Aorta (tissue), 5 donors: ENCODE measurements around the gene GFPT2. TPM values are rescaled to one million over a fixed set of nuclear protein-coding genes. Genes with fewer than 3 reads are reported as not detected.

ENCODE experiments used
- ATAC-seq: fragments of 200-7000 bp; cut with Tn5 transposase; one replicate; pipeline ENCODE4 v1.9.1; 2022; ENCODE audit warnings: moderate library complexity; ENCODE audit not compliant: low FRiP score
- DNase-seq, 2 donors: peaks; one replicate each; pipeline ENCODE4 v3.0.0-alpha.2; 2020
- H3K27ac ChIP-seq, 2 donors: one replicate each; pipeline ENCODE4 v1.5.1; 2013; ENCODE audit warnings: low read length in 2 of 2, mild to moderate bottlenecking in 2 of 2, moderate library complexity in 2 of 2, control low read depth in 1 of 2, inconsistent platforms in 1 of 2, low read depth in 1 of 2
- H3K27me3 ChIP-seq, 2 donors: one replicate each; pipeline ENCODE4 v1.6.1; 2013; ENCODE audit warnings: control low read depth in 1 of 2, low read length in 1 of 2, mild to moderate bottlenecking in 1 of 2, moderate library complexity in 1 of 2; ENCODE audit not compliant: insufficient read depth in 2 of 2, control insufficient read depth in 1 of 2
- H3K36me3 ChIP-seq, 2 donors: one replicate each; pipeline ENCODE4 v1.6.1; 2013; ENCODE audit warnings: control low read depth in 1 of 2, low read length in 1 of 2, mild to moderate bottlenecking in 1 of 2; ENCODE audit not compliant: insufficient read depth in 2 of 2, control insufficient read depth in 1 of 2
- H3K4me1 ChIP-seq, 2 donors: one replicate each; pipeline ENCODE4 v1.6.1; 2013; ENCODE audit warnings: low read length in 2 of 2, control low read depth in 1 of 2, mild to moderate bottlenecking in 1 of 2, moderate library complexity in 1 of 2; ENCODE audit not compliant: insufficient read depth in 2 of 2, control insufficient read depth in 1 of 2
- H3K4me3 ChIP-seq, 2 donors: one replicate each; pipeline ENCODE4 v1.5.1; 2013; ENCODE audit warnings: low read length in 2 of 2, control low read depth in 1 of 2, mild to moderate bottlenecking in 1 of 2
- H3K9me3 ChIP-seq: one replicate; pipeline ENCODE4 v1.6.1; 2013; ENCODE audit warnings: mild to moderate bottlenecking, low read length; ENCODE audit not compliant: control insufficient read depth
- WGBS, 2 donors: extraction: QIAGEN DNeasy Blood & Tissue Kit; methylation state at CpG; one replicate each; pipeline ENCODE4 v1.1.7; 2013; 5-methylcytosine and 5-hydroxymethylcytosine counted together
- intact Hi-C, 2 donors: fragments of 100-400 bp; cut with DNase I; formaldehyde crosslinking; loops; one replicate each; pipeline versions ENCODE4 v1.14.2 to v1.15.0; 2022
- polyA plus RNA-seq, 2 donors: library from polyadenylated mRNA; stranded (reverse); fragments of 200-250 nt; gene quantifications; one replicate each; pipeline ENCODE4 v1.2.3, GENCODE V29; 2013
- total RNA-seq, 2 donors: library from RNA; stranded (reverse); fragmentation: NEBNext Ultra II Directional; extraction: Animal tissue kit (Norgen Biotek cat#: 25700); gene quantifications; one replicate each; pipeline ENCODE4 v1.2.1, GENCODE V29; 2021
- donor health status: healthy with polysubstance abuse.
- donor health status: Bipolar disorder and iron deficiency.
- donor health status: DM: no; HTN: no; CAD: no.
- donor health status: DM: no; HTN: no; CAD: no.
- donor health status: DM: yes; HTN: yes; CAD: no.

The GFPT2 gene
- total and polyA plus RNA-seq, 4 donors = 1.1 to 60.2 (median 31.9) TPM

DNA sequence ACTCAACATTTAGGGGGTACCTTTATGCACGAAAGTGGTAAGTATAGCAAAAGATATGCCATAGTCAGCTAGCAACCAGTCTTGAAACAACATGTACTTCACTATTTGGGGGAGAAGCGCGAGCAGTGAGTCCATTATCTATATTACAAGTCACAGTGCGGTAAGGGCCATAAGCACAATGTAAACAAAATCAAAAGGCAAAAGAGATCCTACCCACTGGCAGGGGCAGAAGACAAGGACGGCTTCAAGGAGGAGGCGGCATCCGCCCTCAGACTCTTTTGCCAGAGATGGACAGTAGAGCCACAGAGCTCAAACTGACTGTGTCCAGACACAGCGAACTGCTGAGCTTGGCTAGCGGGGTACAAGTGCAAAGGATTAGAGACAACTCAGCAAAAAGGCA is 70.9 kb downstream of the GFPT2 start:
- Histone ChIP-seq H3K4me1 (no peaks in the 10 kb centered on the region), H3K27me3 (no peaks in the 10 kb centered on the region), H3K36me3 (peaks cover 4 to 6% of the 10 kb centered on the region in 2 donors), H3K27ac (no peak overlapping the region), H3K4me3 (no peak overlapping the region), H3K9me3 (peaks cover 5% of the 10 kb centered on the region)
- ATAC-seq (no peak), DNase-seq (no peak)
- intact Hi-C loops = no loop called here
- 98% methylated on average over 9 of the region's 9 CpGs for WGBS, 2 donors

DNA sequence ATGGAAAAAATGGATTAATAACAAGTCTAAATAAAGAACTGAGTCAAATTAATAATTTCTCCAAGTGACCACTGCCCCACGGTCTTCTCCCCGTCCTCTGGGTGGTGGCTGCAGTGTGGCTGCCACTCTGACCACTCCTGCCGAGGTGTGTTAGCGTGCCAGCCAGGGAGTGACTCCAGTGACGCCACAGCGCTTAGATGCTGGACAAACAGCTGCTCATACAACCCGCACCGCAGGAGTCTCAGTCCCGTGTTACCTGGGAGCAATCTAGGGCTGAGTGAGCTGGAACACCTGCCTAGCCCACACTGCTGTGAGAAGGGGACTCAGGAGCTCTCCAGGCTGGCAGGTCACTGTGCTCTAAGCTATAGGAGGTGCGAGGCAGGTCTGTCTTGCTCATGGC is 71.4 kb downstream of the GFPT2 start:
- peaks cover 7 to 8% of the 10 kb centered on the region in 2 donors for H3K36me3 ChIP-seq
- ATAC-seq = no peak

GRCh38 chr5:180274695-180275094 is 78.4 kb downstream of the GFPT2 start:
- intact Hi-C loops = no loop called here
- DNase-seq = no peak
- 98% methylated on average over 1 of the region's 1 CpG for WGBS, 2 donors
- no peaks in the 10 kb centered on the region for H3K4me1 ChIP-seq
- H3K27ac ChIP-seq = no peak overlapping the region
- no peak overlapping the region for H3K4me3 ChIP-seq
- peaks cover 17 to 18% of the 10 kb centered on the region in 2 donors for H3K36me3 ChIP-seq
- ATAC-seq = no peak
- H3K9me3 ChIP-seq = peaks cover 18% of the 10 kb centered on the region
- no peaks in the 10 kb centered on the region for H3K27me3 ChIP-seq

More for the DNA sequence above, 71.4 kb downstream of the GFPT2 start:
- H3K9me3 ChIP-seq = peaks cover 7% of the 10 kb centered on the region
- no peak for DNase-seq
- H3K27ac ChIP-seq = no peak overlapping the region
- no peaks in the 10 kb centered on the region for H3K4me1 ChIP-seq
- no peak overlapping the region for H3K4me3 ChIP-seq
- H3K27me3 ChIP-seq = no peaks in the 10 kb centered on the region
- intact Hi-C loops = no loop called here
- 92 to 93% methylated on average over 10 of the region's 10 CpGs for WGBS, 2 donors

DNA sequence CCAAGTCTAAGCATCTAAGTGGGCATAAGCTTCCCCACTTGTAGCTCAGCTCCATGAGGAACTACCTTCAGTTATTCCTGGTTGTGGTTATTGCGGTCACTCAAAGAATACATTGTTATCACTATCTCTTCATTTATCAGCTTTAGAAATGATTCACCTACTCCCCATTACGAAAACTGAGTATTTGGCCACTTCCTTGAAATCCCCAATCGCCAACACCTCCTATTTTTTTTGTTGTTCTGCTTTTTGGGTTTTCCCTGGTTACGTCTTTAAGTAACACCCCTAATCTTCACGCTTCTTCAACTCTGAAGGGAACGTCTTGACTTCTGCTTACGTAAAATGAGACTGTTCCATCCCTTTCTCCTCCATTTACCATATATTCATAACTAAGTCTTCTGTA is 81.9 kb downstream of the GFPT2 start:
- H3K4me3 ChIP-seq = no peak overlapping the region
- ATAC-seq (no peak), DNase-seq (no peak)
- no peak overlapping the region for H3K27ac ChIP-seq
- intact Hi-C loops = no loop called here
- WGBS, 2 donors = 96 to 97% methylated on average over 7 of the region's 7 CpGs
- H3K36me3 ChIP-seq = peaks cover 13 to 15% of the 10 kb centered on the region in 2 donors
- peaks cover 16% of the 10 kb centered on the region for H3K9me3 ChIP-seq
- H3K27me3 ChIP-seq = no peaks in the 10 kb centered on the region
- H3K4me1 ChIP-seq = no peaks in the 10 kb centered on the region

GRCh38 chr5:180259260-180259611 is 93.9 kb downstream of the GFPT2 start:
- no peak for ATAC-seq
- 94 to 95% methylated on average over 3 of the region's 3 CpGs for WGBS, 2 donors
- H3K27ac ChIP-seq = no peak overlapping the region
- no peak overlapping the region for H3K4me3 ChIP-seq
- DNase-seq = no peak
- intact Hi-C loops = no loop called here
- H3K36me3 ChIP-seq = peaks cover 16 to 28% of the 10 kb centered on the region in 2 donors
- H3K4me1 ChIP-seq = no peaks in the 10 kb centered on the region
- H3K9me3 ChIP-seq = peaks cover 29% of the 10 kb centered on the region
- no peaks in the 10 kb centered on the region for H3K27me3 ChIP-seq

DNA sequence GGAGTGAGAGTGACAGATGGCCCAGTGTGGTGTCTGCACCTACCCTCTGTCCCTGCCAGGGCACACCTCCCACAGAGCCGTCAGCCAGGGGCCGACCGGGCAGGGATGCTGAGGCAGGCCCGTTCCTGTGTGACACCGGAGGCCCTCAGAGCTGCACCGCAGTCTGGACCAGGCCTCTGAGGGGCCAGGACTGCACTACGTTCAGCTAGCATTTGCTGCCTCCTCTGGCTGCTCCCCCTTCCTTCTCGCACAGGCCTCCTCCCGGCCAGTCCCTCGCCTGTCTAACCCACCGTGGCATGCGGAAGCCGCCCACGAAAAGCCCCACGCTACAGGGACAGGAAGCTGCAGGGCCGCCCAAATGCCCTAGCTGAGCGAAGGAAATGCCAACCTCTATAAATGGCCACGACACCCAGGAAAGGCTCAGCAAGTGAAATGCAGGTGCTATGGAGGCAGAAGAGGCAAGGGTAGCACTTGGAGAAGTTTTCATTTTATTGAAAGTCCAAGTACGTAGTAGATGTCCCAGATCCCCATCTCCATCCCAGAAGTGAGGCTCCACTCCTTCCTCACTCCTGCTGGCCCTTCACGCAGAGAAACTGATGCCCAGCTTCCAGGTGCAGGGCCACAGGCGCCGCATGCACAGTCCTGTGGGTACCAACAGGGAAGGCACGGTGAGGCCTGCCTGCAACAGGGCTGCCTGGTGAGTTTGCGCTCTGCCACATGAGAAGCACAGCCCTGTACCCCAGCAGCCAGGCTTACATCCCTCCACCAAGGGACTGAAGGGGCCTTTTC is 99.9 kb downstream of the GFPT2 start:
- no peak for DNase-seq
- 98 to 99% methylated on average over 24 of the region's 24 CpGs for WGBS, 2 donors

DNA sequence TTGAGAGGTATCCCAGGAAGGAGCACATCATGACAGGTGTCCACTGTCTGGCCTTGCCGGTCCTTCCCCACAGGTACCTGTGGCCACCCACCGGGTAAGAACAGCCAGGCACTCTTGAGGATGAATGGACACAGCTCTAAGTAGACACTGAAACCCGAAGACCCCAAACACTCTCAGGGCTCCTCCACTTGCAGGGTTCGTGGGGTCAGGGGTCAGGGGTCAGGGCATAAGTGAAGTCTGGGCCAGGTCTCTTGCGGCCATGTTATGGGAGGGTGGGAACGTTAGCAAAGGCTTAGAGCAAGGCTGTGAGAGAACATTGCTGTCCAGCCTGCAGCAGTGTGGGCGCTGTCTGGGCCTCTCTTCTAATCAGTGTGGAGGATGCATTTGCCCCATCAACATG is 101.2 kb downstream of the GFPT2 start:
- Histone ChIP-seq H3K4me3 (no peak overlapping the region), H3K4me1 (no peaks in the 10 kb centered on the region), H3K9me3 (peaks cover 52% of the 10 kb centered on the region), H3K27me3 (no peaks in the 10 kb centered on the region), H3K36me3 (peaks cover 17 to 18% of the 10 kb centered on the region in 2 donors), H3K27ac (no peak overlapping the region)
- intact Hi-C loops = no loop called here
- DNase-seq (no peak), ATAC-seq (no peak)
- 98% methylated on average over 7 of the region's 7 CpGs for WGBS, 2 donors

More for the DNA sequence above, 99.9 kb downstream of the GFPT2 start:
- ATAC-seq = no peak
- Histone ChIP-seq H3K27me3 (no peaks in the 10 kb centered on the region), H3K4me3 (no peak overlapping the region), H3K27ac (no peak overlapping the region), H3K4me1 (no peaks in the 10 kb centered on the region), H3K9me3 (peaks cover 49% of the 10 kb centered on the region), H3K36me3 (peaks cover 12 to 13% of the 10 kb centered on the region in 2 donors)
- intact Hi-C loops = no loop called here

GRCh38 chr5:180251141-180251540 is 102.0 kb downstream of the GFPT2 start:
- Histone ChIP-seq H3K27me3 (no peaks in the 10 kb centered on the region), H3K4me1 (no peaks in the 10 kb centered on the region), H3K36me3 (peaks cover 14 to 17% of the 10 kb centered on the region in 2 donors), H3K4me3 (no peak overlapping the region), H3K9me3 (peaks cover 48% of the 10 kb centered on the region), H3K27ac (no peak overlapping the region)
- ATAC-seq (no peak), DNase-seq (no peak)
- WGBS, 2 donors = 88 to 93% methylated on average over 9 of the region's 9 CpGs
- intact Hi-C loops = no loop called here
